MM.1S (cell line): Measurements from ENCODE around the gene PDZRN4.

Experiments used
- DNase-seq: peaks from one replicate; pipeline ENCODE4 v3.0.0-alpha.2; 2015
- H2AFZ ChIP-seq: fragments of 300-600 bp; sonication (generic); 2 replicates; pipeline ENCODE4 v1.6.0; 2016; ENCODE audit warnings: antibody characterized with exemption, low read length
- H3F3A ChIP-seq: fragments of 300-600 bp; sonication (generic); 2 replicates; pipeline ENCODE4 v1.6.1; 2016; ENCODE audit warnings: mild to moderate bottlenecking, antibody characterized with exemption, low read length, moderate library complexity, mixed read lengths; ENCODE audit not compliant: insufficient read depth
- H3K27ac ChIP-seq: fragments of 300-600 bp; sonication (generic); 2 replicates; pipeline ENCODE4 v1.5.1; 2016; ENCODE audit warnings: mild to moderate bottlenecking, low read length
- H3K27me3 ChIP-seq: fragments of 300-600 bp; sonication (generic); replicated peaks from 2 replicates; pipeline ENCODE4 v1.6.0; 2016; ENCODE audit warnings: low read length; ENCODE audit not compliant: insufficient read depth
- H3K36me3 ChIP-seq: fragments of 300-600 bp; sonication (generic); replicated peaks from 2 replicates; pipeline ENCODE4 v1.6.1; 2016; ENCODE audit warnings: mild to moderate bottlenecking, low read length, mixed read lengths; ENCODE audit not compliant: insufficient read depth
- H3K4me1 ChIP-seq: fragments of 300-600 bp; sonication (generic); 2 replicates; pipeline ENCODE4 v1.6.1; 2016; ENCODE audit warnings: low read length, mixed read lengths
- H3K4me2 ChIP-seq: fragments of 300-600 bp; sonication (generic); 2 replicates; pipeline ENCODE4 v1.6.0; 2016; ENCODE audit warnings: low read depth, low read length
- H3K4me3 ChIP-seq: fragments of 300-600 bp; sonication (generic); 2 replicates; pipeline ENCODE4 v1.5.1; 2016; ENCODE audit warnings: low read length, mixed read lengths
- H3K79me2 ChIP-seq: fragments of 300-600 bp; sonication (generic); 2 replicates; pipeline ENCODE4 v1.6.1; 2016; ENCODE audit warnings: mixed run types, low read length, mixed read lengths
- H3K9ac ChIP-seq: fragments of 300-600 bp; sonication (generic); 2 replicates; pipeline ENCODE4 v1.6.1; 2016; ENCODE audit warnings: low read length, mixed read lengths
- H3K9me2 ChIP-seq: fragments of 300-600 bp; sonication (generic); replicated peaks from 2 replicates; pipeline ENCODE4 v1.6.1; 2016; ENCODE audit warnings: mild to moderate bottlenecking, low read length, mixed read lengths; ENCODE audit not compliant: insufficient read depth
- H3K9me3 ChIP-seq: fragments of 300-600 bp; sonication (generic); replicated peaks from 2 replicates; pipeline ENCODE4 v1.6.1; 2016; ENCODE audit warnings: mild to moderate bottlenecking, low read length, mixed read lengths; ENCODE audit not compliant: insufficient read depth
- H4K20me1 ChIP-seq: fragments of 300-600 bp; sonication (generic); 2 replicates; pipeline ENCODE4 v1.6.1; 2016; ENCODE audit warnings: mild to moderate bottlenecking, low read length, moderate library complexity, mixed read lengths; ENCODE audit not compliant: insufficient read depth
- CTCF ChIP-seq: fragments of 300-600 bp; sonication (generic); IDR thresholded peaks from 2 replicates; pipeline ENCODE4 v1.5.1; 2016; ENCODE audit warnings: antibody characterized with exemption, low read length, mixed read lengths
- EZH2 ChIP-seq: fragments of 300-600 bp; sonication (generic); optimal IDR thresholded peaks from 2 replicates; pipeline ENCODE3; 2017; ENCODE audit warnings: low read depth, mild to moderate bottlenecking, antibody characterized with exemption, low read length, mixed read lengths
- EZH2phosphoT487 ChIP-seq: fragments of 300-600 bp; sonication (generic); IDR thresholded peaks from 2 replicates; pipeline ENCODE4 v1.6.1; 2018; ENCODE audit warnings: antibody characterized with exemption, low read length

The PDZRN4 gene

GRCh38 chr12:41142376-41142775 lies 45.7 kb upstream of the PDZRN4 start:
- H3K27ac ChIP-seq: no peak overlapping the region
- 0 out of 2 replicates have a peak, but pooled peaks cover 9% of the 10 kb centered on the region for H3F3A ChIP-seq
- no peaks in the 10 kb centered on the region for H3K27me3 ChIP-seq
- no peaks in the 10 kb centered on the region for H3K36me3 ChIP-seq
- H3K4me1 ChIP-seq: peaks cover 14% of the 10 kb centered on the region
- no peak overlapping the region for H3K9ac ChIP-seq
- no peak overlapping the region for H2AFZ ChIP-seq
- no peak overlapping the region for H3K4me3 ChIP-seq
- no peaks in the 10 kb centered on the region for H3K9me3 ChIP-seq
- TF ChIP-seq EZH2phosphoT487 (no peak), CTCF (no peak), EZH2 (no peak)
- H4K20me1 ChIP-seq: no peaks in the 10 kb centered on the region
- no peaks in the 10 kb centered on the region for H3K9me2 ChIP-seq
- H3K79me2 ChIP-seq: no peaks in the 10 kb centered on the region
- no peak overlapping the region for H3K4me2 ChIP-seq
- no peak for DNase-seq

- H3K9me3 ChIP-seq: no peaks in the 10 kb centered on the region
- no peaks in the 10 kb centered on the region for H3K36me3 ChIP-seq
- no peak overlapping the region for H3K9ac ChIP-seq
- no peak for DNase-seq
- TF ChIP-seq CTCF: no peak
- no peak for TF ChIP-seq EZH2phosphoT487
- TF ChIP-seq EZH2: no peak
- no peaks in the 10 kb centered on the region for H3K27me3 ChIP-seq
- H3K4me2 ChIP-seq: no peak overlapping the region
- no peaks in the 10 kb centered on the region for H3K9me2 ChIP-seq
- no peaks in the 10 kb centered on the region for H4K20me1 ChIP-seq
- no peaks in the 10 kb centered on the region for H3K4me1 ChIP-seq
- no peak overlapping the region for H2AFZ ChIP-seq
- H3F3A ChIP-seq: no peaks in the 10 kb centered on the region
- no peaks in the 10 kb centered on the region for H3K79me2 ChIP-seq
- H3K4me3 ChIP-seq: no peak overlapping the region
- no peak overlapping the region for H3K27ac ChIP-seq
Measured at GRCh38 chr12:41151793-41152192, 36.3 kb upstream of the PDZRN4 start.

- no peak overlapping the region for H3K4me2 ChIP-seq
Measured at GRCh38 chr12:41162461-41162860, 25.7 kb upstream of the PDZRN4 start.

More at GRCh38 chr12:41162461-41162860, 25.7 kb upstream of the PDZRN4 start:
- no peaks in the 10 kb centered on the region for H3K9me2 ChIP-seq
- H3K27ac ChIP-seq: no peak overlapping the region
- no peaks in the 10 kb centered on the region for H3K27me3 ChIP-seq
- no peaks in the 10 kb centered on the region for H3K36me3 ChIP-seq
- no peak for DNase-seq
- no peaks in the 10 kb centered on the region for H3K4me1 ChIP-seq
- no peak overlapping the region for H3K9ac ChIP-seq
- no peaks in the 10 kb centered on the region for H3F3A ChIP-seq
- no peak overlapping the region for H3K4me3 ChIP-seq
- H2AFZ ChIP-seq: no peak overlapping the region
- no peaks in the 10 kb centered on the region for H4K20me1 ChIP-seq
- H3K79me2 ChIP-seq: no peaks in the 10 kb centered on the region
- no peaks in the 10 kb centered on the region for H3K9me3 ChIP-seq
- no peak for TF ChIP-seq EZH2phosphoT487
- TF ChIP-seq CTCF: no peak
- TF ChIP-seq EZH2: no peak
